SJCRH30 (cell line): Measurements from ENCODE around the gene SLC48A1. TPM values are rescaled to one million over a fixed set of nuclear protein-coding genes. Genes with fewer than 3 reads are reported as not detected.
A peak's percentile ranks its signal among the peaks of the same experiment; 100 is the strongest.
"Not testable (repeated sequence)": the region's sequence is repeated elsewhere in the genome, so short reads cannot be mapped to it uniquely, and the experiment has no call there.

ENCODE experiments used
- DNase-seq, 2 experiments: peaks; one replicate each; pipeline ENCODE4 v3.0.0-alpha.2; 2015 to 2020
- H3K27ac ChIP-seq: fragments of 250-450 bp; sonication (Bioruptor Pico); 2 replicates; pipeline ENCODE4 v1.5.1; 2020; ENCODE audit warnings: mild to moderate bottlenecking, moderate library complexity
- H3K27me3 ChIP-seq: fragments of 250-450 bp; sonication (Bioruptor Pico); 2 replicates; pipeline ENCODE4 v1.5.1; 2020; ENCODE audit warnings: mild to moderate bottlenecking, moderate library complexity
- H3K36me3 ChIP-seq: fragments of 250-450 bp; sonication (Bioruptor Pico); 2 replicates; pipeline ENCODE4 v1.5.1; 2020; ENCODE audit warnings: mild to moderate bottlenecking, moderate library complexity
- H3K4me1 ChIP-seq: fragments of 250-450 bp; sonication (Bioruptor Pico); 2 replicates; pipeline ENCODE4 v1.5.1; 2020; ENCODE audit warnings: mild to moderate bottlenecking, moderate library complexity
- H3K4me3 ChIP-seq: fragments of 250-450 bp; sonication (Bioruptor Pico); 2 replicates; pipeline ENCODE4 v1.5.1; 2020; ENCODE audit warnings: mild to moderate bottlenecking, moderate library complexity
- H3K9me3 ChIP-seq: fragments of 250-450 bp; sonication (Bioruptor Pico); replicated peaks from 2 replicates; pipeline ENCODE4 v1.5.1; 2020; ENCODE audit warnings: mild to moderate bottlenecking, moderate library complexity
- total RNA-seq: library from RNA; depleted of rRNA; stranded (reverse); fragments of >200 nt; shearing (Covaris generic); gene quantifications from 2 replicates; pipeline ENCODE4 v1.2.3, GENCODE V29; 2014

The SLC48A1 gene
- total RNA-seq, 1 experiment from 2014 or later = 1.4 TPM

DNA sequence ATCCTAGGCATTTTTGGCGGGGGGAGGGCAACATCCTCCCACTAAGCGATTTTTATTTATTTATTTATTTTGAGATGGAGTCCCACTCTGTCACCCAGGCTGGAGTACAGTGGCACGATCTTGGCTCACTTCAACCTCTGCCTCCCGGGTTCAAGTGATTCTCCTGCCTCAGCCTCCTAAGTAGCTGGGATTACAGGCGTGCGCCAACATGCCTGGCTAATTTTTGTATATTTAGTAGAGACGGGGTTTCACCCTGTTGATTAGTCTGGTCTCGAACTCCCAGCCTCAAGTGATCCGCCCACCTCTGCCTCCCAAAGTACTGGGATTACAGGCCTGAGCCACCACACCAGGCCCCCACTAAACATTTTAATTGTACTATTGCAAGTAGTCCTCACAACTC lies 36.5 kb downstream of the SLC48A1 start:
- Histone ChIP-seq H3K4me1 (peaks cover 31% of the 10 kb centered on the region), H3K36me3 (peaks cover 14% of the 10 kb centered on the region)
- H3K9me3 ChIP-seq, H3K27me3 ChIP-seq, H3K4me3 ChIP-seq, H3K27ac ChIP-seq, DNase-seq: not testable (repeated sequence)

DNA sequence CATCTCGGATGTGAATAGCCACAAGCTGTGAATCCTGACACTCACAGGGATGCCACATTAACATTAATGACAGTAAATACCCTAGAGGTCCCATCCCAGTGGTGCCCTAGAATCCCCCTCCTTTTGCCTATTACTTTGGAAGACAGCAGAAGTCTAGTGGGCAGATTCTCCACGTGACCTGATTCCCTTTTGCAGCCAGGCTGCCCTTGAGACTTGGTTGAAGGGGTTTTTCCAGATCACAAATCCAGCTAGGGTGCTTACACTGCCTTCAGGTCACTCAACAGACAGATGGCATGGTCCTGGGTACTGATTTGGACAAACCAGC lies 38.0 kb downstream of the SLC48A1 start:
- Histone ChIP-seq H3K4me3 (no peak overlapping the region), H3K27ac (no peak overlapping the region), H3K27me3 (no peaks in the 10 kb centered on the region), H3K36me3 (peaks cover 10% of the 10 kb centered on the region; the same call in 1 of the 2 replicates), H3K9me3 (no peaks in the 10 kb centered on the region), H3K4me1 (peaks cover 31% of the 10 kb centered on the region)
- no peak for DNase-seq

DNA sequence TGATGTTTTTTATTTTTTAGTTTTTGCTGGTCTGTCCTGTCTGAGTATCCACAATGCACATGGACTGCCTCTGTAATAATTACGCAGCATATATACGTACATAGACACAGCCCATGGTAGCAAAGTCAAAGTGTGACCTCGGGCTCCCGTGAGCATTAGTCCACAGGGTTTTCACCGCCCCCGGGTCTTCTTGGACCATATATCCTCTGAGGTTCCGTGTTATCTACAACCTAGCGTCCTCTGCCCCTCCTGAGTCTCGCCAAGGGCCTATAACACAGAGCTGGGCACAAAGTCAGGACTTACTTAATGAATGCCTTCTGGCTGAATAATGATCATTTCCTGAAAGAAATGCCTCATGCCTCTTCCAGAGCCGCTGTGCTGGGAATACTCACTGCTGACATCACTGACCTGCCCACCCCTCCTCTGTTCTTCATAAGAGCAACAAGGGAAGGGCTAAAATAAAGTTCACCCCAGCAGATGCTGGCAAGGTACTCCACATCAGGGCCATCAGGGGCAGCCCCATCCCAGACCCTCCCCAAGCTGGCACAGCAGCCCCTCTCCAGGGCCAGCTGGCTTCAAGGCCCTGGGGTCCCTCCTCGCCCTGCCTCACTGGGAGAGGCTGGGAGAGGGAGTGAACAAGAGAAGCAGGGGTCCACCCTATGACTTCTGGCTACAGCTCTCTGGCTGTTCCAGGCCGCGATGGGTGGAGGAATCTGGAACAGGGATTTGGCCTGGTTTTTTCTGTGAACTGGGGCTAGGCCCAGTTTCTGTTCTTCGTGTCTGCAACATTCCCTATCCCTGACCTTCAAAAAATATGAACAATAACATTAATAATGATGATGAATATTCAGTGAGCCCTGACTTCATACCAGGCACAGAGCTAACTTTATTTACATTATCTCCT lies 38.8 kb downstream of the SLC48A1 start:
- Histone ChIP-seq H3K27me3 (no peaks in the 10 kb centered on the region), H3K27ac (no peak overlapping the region; the same call in 1 of the 2 replicates), H3K4me3 (no peak overlapping the region), H3K36me3 (peaks cover 6% of the 10 kb centered on the region; the same call in 1 of the 2 replicates), H3K9me3 (no peaks in the 10 kb centered on the region), H3K4me1 (peaks cover 32% of the 10 kb centered on the region)
- DNase-seq = no peak

DNA sequence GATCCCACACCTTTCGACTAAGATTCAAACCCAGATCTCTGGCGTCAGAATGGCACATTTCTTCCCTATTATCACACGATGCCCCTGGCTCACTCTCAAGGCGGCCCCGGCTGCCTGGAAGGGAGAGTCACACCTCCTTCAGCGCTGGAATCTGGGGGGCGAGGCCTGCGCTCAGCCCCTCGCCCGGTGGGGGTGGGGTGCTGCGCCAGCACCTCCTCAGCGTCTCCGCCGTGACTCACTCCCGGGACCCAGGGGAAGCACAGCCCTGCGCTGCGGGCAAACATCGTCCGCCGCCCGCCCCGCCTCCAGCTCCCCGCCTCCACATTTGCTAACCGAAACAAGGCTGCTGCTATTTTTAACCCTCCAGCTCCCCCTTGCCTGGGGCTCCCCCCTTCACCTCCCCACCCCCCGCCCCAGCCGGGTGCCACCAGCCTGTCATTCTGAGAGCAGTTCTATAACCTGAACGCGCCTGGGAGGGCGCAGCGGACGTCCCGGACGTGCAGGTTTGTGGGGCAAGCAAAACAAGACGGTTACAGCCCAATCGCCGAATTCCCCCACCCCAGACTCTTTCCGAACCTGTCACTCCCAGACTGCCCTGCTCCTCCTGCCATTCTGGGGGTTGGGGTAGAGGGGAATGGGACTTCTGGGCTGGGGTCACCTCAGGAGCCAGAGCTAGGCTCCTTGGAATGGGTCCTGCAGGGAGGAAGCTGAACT lies 39.9 kb downstream of the SLC48A1 start:
- peak; percentile 80 to 87 for DNase-seq
- Histone ChIP-seq H3K27ac (peak overlapping the region; percentile 29; the same call in 1 of the 2 replicates), H3K4me3 (peak overlapping the region; percentile 43), H3K9me3 (no peaks in the 10 kb centered on the region), H3K27me3 (no peaks in the 10 kb centered on the region), H3K36me3 (peaks cover 6% of the 10 kb centered on the region; the same call in 1 of the 2 replicates), H3K4me1 (peaks cover 39% of the 10 kb centered on the region)

DNA sequence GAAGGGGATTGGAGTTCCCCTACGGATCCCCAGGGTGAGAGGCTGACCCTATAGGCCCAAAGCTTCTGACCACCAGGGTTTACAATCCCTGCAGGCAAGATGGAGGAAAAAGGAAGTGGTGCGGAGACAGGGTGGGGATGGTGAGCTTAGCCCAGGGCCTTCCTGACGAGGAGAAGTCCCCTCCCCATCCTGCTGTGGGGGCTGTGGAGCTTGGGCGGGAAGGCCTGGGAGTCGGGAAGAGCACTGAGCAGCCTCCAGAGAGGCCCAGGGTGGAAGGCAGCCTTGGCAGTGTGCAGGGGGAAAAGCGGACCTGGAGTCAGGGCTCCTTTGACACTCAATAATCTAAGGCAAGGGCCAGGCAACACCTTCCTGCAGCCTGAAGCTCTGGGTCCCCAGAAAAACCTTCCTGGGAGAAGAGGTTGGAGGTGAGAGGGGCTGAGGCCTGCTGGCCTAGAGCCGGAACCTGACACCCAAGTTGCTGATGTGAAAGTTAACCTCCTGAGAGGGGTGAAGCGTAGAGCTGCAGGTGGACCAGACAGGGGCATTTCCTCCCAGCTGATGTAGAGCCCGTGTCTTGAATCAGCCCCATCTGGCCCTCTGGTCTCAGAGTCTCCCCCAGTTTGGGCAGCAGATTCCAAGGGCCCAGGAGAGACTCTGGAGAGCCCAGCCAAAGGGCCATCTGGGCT lies 40.6 kb downstream of the SLC48A1 start:
- Histone ChIP-seq H3K4me3 (peak overlapping the region; percentile 43), H3K36me3 (peaks cover 6% of the 10 kb centered on the region; the same call in 1 of the 2 replicates), H3K27me3 (no peaks in the 10 kb centered on the region), H3K9me3 (no peaks in the 10 kb centered on the region), H3K4me1 (peaks cover 37% of the 10 kb centered on the region), H3K27ac (peak overlapping the region; percentile 20; the same call in 1 of the 2 replicates)
- peak; percentile 47 to 53 for DNase-seq

DNA sequence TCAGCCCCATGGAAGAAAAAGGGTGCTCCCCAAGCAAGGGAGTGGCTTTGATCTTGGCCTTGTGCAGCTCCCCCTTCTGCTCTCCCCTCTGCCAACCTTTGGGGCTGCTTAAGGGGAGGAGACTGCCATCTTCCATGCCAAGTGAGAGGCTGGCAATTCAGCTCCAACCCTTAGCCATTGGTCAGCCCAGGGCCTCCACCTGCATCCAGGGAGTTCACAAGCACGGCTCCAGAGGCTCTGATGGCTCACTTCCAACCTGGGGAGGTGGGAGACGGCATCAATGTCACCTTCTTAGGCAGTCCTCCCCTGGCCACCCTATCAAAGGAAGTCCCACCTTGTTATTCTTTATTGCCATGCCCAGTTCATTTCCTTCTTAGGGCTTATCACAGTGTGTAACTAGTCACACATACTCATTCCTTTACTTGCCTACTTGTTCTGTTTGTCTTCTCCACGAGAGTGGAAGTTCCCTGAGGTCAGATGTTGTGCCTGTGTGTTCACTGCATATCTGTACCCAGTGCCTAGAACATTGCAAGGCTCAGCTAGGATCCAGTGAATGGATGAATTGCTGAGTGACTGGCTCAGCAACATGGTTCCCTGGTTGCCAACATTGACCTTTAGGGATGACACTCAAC lies 41.6 kb downstream of the SLC48A1 start:
- Histone ChIP-seq H3K36me3 (peaks cover 6% of the 10 kb centered on the region; the same call in 1 of the 2 replicates), H3K27me3 (no peaks in the 10 kb centered on the region), H3K4me1 (peaks cover 37% of the 10 kb centered on the region), H3K4me3 (no peak overlapping the region), H3K27ac (no peak overlapping the region), H3K9me3 (no peaks in the 10 kb centered on the region)
- no peak for DNase-seq

DNA sequence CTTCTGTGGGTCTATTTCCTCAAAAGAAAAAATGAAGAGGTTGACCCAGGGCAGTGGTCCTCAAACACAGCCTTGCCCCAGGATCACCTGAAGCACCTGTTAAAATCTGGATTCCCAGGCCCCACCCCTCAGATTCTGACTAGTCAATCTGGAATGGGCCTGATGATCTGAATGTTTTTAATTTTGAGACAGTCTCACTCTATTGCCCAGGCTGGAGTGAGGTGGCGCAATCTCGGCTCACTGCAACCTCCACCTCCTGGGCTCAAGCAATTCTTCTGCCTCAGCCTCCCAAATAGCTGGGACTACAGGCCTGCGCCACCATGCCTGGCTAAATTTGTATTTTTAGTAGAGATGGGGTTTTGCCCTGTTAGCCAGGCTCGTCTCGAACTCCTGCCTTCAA lies 42.4 kb downstream of the SLC48A1 start:
- not testable (repeated sequence) for H3K4me3 ChIP-seq, DNase-seq, H3K36me3 ChIP-seq, H3K27ac ChIP-seq, H3K9me3 ChIP-seq, H3K27me3 ChIP-seq
- peaks cover 37% of the 10 kb centered on the region for H3K4me1 ChIP-seq

DNA sequence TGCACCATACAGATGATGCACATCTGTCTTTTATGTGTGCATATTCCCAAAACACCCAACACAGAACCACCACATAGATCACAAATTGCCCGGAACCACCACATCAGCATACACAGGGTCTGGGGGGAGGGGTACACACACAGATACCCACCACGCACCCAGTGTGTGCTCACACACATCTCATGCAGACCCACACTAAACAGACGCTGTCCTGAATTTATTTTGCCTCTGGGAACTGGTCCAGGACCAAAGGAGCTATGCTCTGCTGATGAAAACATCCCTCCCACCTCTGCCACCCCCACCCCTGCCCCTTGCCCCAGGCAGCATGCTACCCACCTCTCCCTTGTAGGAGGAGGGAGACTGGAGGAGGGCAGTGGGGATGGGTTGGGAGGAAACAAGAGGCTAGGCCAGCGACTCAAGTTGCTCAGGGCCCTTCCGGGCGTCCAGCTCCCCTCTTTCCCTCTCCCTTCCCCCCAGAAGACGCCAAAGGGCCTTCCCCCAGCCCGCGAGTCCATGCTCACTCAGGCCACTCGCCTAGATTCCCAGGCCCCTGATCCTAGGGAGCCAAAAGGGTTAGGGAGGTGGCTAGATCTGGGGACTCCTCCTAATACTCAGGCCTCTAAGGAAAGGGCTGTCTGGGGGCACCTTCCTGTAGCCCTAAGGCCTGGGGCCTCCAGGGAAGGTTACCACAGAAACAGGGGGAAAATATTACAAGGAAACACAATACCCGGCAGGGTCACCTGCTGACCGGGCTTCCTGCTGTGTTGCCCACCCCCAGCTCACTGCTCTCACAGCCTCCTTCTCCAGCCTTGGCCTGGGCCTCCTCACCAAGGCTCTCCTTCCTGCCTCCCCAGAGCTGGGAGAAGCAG lies 43.6 kb downstream of the SLC48A1 start:
- peak in 1 of 2 experiments; percentile 27 for DNase-seq
- H3K36me3 ChIP-seq = peaks cover under 1% of the 10 kb centered on the region; the same call in 1 of the 2 replicates
- H3K27ac ChIP-seq = no peak overlapping the region
- H3K9me3 ChIP-seq = no peaks in the 10 kb centered on the region
- no peaks in the 10 kb centered on the region for H3K27me3 ChIP-seq
- H3K4me3 ChIP-seq = no peak overlapping the region
- peaks cover 47% of the 10 kb centered on the region for H3K4me1 ChIP-seq

DNA sequence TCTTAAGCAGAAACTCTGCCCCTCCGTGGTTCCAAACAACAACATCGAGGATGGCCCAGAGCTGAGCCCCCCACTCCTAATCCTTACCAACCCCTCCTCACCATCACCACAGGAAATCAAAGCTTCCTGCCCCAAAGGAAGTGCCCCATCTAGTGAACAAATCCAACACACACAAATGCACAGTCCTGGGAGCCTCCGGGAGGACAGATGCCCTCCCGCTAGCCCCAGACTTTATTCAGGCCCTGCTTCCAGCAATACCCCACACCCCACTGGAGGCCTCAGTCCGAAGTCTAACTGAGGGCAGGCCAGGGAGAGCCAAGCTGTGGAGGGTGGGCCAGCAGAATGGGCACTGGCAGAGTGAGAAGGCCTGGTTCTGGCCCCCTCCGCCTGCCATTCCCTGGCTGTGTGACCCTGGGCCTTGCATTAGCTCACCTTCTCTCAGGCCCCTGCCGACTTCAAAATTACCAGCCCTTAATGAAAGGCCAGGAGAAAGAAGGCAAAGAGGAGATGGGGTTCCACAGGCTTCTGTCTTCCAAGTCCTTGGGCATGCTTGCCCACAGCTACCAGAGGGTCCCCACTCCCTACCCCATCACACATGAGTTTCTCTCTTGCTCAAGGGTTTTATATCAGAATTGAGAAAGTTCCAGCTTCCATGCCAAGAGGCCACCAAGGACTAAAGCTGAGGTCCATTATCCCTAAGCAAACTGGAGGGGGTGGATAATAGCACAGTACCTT lies 44.4 kb downstream of the SLC48A1 start:
- peak in 1 of 2 experiments; percentile 27 for DNase-seq
- Histone ChIP-seq H3K4me3 (no peak overlapping the region), H3K9me3 (no peaks in the 10 kb centered on the region), H3K27ac (no peak overlapping the region), H3K36me3 (no peaks in the 10 kb centered on the region), H3K27me3 (no peaks in the 10 kb centered on the region), H3K4me1 (peaks cover 51% of the 10 kb centered on the region)

DNA sequence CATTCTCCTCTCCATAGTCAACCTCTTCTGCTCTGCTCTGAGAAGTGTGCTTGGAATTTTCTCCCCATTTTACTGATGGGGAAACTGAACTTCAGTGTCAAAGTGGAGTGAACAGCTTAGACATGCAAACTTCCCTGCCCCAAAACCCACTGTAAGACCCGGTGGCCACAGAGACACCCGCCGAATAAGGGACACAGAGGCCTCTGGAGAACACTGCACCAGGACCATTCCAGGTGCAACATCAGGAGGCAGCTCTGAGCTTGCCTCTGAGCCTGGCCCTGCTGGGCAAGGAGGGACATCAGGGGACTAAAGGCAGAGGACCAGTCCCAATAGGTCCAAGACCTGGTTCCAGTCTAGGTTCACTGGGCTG lies 45.0 kb downstream of the SLC48A1 start:
- DNase-seq = no peak
- H3K9me3 ChIP-seq = no peaks in the 10 kb centered on the region
- no peaks in the 10 kb centered on the region for H3K27me3 ChIP-seq
- H3K4me1 ChIP-seq = peaks cover 48% of the 10 kb centered on the region
- no peak overlapping the region for H3K27ac ChIP-seq
- H3K36me3 ChIP-seq = no peaks in the 10 kb centered on the region
- H3K4me3 ChIP-seq = no peak overlapping the region

DNA sequence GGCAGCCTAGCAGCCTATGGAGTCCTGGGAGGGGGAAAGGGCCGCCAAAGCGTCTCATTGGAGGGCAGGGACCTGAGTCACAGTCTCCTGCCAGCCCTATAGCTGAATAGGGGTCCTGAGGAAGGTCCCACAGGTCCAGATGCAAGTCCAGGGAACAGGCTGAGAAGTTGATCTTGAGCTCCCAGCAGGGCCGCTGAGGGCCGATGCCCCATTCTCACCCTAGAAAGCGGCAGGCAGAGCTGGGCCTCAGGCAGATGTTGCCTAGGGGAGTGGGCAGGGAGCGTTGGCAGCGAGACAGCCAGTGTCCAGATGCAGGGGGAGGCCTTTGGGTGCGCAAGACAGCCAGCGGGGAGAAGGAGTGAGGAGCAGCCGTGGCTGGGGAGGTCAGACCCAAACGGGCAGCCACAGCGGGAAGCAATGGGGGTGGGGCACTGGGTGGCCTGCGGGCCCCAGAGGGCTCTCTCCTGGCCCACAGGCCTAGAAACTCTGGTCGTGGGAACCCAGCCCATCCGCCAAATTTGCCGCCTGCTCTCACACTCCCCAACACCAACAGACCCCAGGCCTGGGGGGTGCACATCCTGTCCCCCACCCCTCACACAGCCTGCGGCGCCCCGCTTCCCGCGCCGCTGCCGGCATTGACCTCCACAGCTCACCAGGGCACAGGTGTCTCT lies 45.6 kb downstream of the SLC48A1 start:
- Histone ChIP-seq H3K4me3 (peak overlapping the region; percentile 81), H3K27ac (peak overlapping the region; percentile 64; the same call in 1 of the 2 replicates), H3K9me3 (no peaks in the 10 kb centered on the region), H3K4me1 (peaks cover 43% of the 10 kb centered on the region), H3K36me3 (no peaks in the 10 kb centered on the region), H3K27me3 (no peaks in the 10 kb centered on the region)
- DNase-seq = peak in 1 of 2 experiments; percentile 27

DNA sequence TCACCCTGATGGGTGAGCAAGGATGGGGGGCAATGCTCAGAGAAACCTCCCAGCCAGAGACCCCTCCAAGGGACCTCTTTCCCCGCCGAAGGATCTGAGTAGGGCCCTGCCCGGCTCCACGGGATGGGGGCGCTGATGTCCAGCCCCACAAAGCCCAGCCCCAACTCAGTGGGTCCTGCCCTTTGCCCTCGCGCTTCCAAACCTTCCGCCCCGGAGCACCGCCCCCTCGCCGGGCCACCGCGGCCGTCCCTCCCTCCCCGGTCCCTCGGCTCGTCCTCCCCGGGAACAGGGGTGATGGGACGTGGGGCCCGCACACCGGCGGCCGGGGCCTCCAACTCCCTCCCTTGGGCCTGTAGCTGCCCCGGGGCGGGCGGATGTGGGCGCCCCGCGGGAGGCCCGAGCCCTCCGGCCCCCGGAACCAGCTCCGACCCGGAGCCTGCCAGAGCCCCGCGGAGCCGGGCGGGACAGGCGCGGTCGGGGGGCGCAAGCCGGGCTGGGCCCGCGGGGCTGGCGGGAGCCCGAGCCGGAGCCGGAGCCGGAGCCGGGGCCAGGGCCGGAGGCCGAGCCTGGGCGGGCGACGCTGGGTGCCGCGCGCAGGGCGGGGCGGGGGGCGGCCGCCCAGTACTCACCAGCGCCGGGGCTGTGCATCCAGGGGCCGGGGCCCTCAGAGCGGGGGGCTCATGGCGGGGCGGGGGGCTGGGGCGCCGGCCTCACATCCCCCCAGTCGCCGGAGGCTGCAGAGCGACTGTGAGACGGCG lies 46.3 kb downstream of the SLC48A1 start:
- H3K27me3 ChIP-seq = no peaks in the 10 kb centered on the region
- H3K4me3 ChIP-seq = peak overlapping the region; percentile 81
- no peaks in the 10 kb centered on the region for H3K9me3 ChIP-seq
- peak; percentile 61 to 64 for DNase-seq
- H3K27ac ChIP-seq = peak overlapping the region; percentile 64; the same call in 1 of the 2 replicates
- H3K4me1 ChIP-seq = peaks cover 36% of the 10 kb centered on the region
- H3K36me3 ChIP-seq = no peaks in the 10 kb centered on the region
